Ascending aorta (tissue), 2 donors: ENCODE data around the gene TMPRSS6. TPM values are rescaled to one million over a fixed set of nuclear protein-coding genes. Genes with fewer than 3 reads are reported as not detected.

Experiments used
- DNase-seq, 2 donors: peaks; one replicate each; pipeline ENCODE4 v3.0.0-alpha.2; 2019; ENCODE audit warnings: low spot score in 2 of 2
- H3K27ac ChIP-seq, 2 donors: fragments of 200-600 bp; sonication (generic); one replicate each; pipeline ENCODE4 v1.5.1; 2016 to 2017; ENCODE audit warnings: mild to moderate bottlenecking in 1 of 2
- H3K27me3 ChIP-seq: fragments of 200-600 bp; sonication (generic); one replicate; pipeline ENCODE4 v1.5.1; 2017
- H3K36me3 ChIP-seq, 2 donors: fragments of 200-600 bp; sonication (generic); one replicate each; pipeline ENCODE4 v1.5.1; 2016
- H3K4me1 ChIP-seq, 2 donors: fragments of 200-600 bp; sonication (generic); one replicate each; pipeline ENCODE4 v1.5.1; 2016 to 2017; ENCODE audit warnings: mild to moderate bottlenecking in 1 of 2
- H3K4me3 ChIP-seq, 2 donors: fragments of 200-600 bp; sonication (generic); one replicate each; pipeline ENCODE4 v1.5.1; 2016 to 2017; ENCODE audit warnings: mild to moderate bottlenecking in 1 of 2
- H3K9me3 ChIP-seq, 2 donors: fragments of 200-600 bp; sonication (generic); one replicate each; pipeline ENCODE4 v1.5.1; 2016
- CTCF ChIP-seq, 3 experiments: fragments of 200-600 bp in 2 of 3; fragments of 450-650 bp in 1 of 3; sonication (generic) in 2 of 3; IDR thresholded peaks; one replicate each; pipeline ENCODE4 v1.5.1; 2016 to 2019; ENCODE audit warnings: antibody characterized with exemption in 3 of 3, mild to moderate bottlenecking in 1 of 3, moderate library complexity in 1 of 3
- intact Hi-C: fragments of 100-400 bp; cut with DNase I; formaldehyde crosslinking; loops from one replicate; pipeline ENCODE4 v1.15.1; 2023
- total RNA-seq: library from RNA; depleted of rRNA; stranded (reverse); fragments of >200 nt; gene quantifications from one replicate; pipeline ENCODE4 v1.1.0, GENCODE V29; 2016

TMPRSS6 gene
- total RNA-seq = not detected

- H3K27me3 ChIP-seq = no peaks in the 10 kb centered on the region
- intact Hi-C loops = no loop called here
- no peak for TF ChIP-seq CTCF (IDR thresholded peaks at IDR 0.05)
- no peaks in the 10 kb centered on the region for H3K36me3 ChIP-seq
- H3K4me1 ChIP-seq = no peaks in the 10 kb centered on the region
- no peak within 1 kb of the TSS for H3K4me3 ChIP-seq
- H3K9me3 ChIP-seq = no peaks in the 10 kb centered on the region
- H3K27ac ChIP-seq = no peak within 1 kb of the TSS
- no peak for DNase-seq
Observed at GRCh38 chr22:37109242-37109917, at the start of gene TMPRSS6. TMPRSS6 (minus strand) TSS chr22:37109713; CDS start chr22:37103417, 6,296 bp downstream.

GRCh38 chr22:37158963-37159290 is 49.4 kb upstream of the TMPRSS6 start:
- intact Hi-C loops = no loop called here
- no peak overlapping the region for H3K27ac ChIP-seq

GRCh38 chr22:37157516-37158285 is 48.2 kb upstream of the TMPRSS6 start:
- TF ChIP-seq CTCF (IDR thresholded peaks at IDR 0.05) = no peak
- no peak overlapping the region for H3K27ac ChIP-seq
- H3K4me3 ChIP-seq = no peak overlapping the region
- intact Hi-C loops = no loop called here
- DNase-seq = no peak
- H3K9me3 ChIP-seq = peaks cover 0 to 4% of the 10 kb centered on the region in 2 donors
- no peaks in the 10 kb centered on the region for H3K27me3 ChIP-seq
- H3K4me1 ChIP-seq = no peaks in the 10 kb centered on the region
- H3K36me3 ChIP-seq = no peaks in the 10 kb centered on the region

More at GRCh38 chr22:37158963-37159290, 49.4 kb upstream of the TMPRSS6 start:
- Histone ChIP-seq H3K4me3 (no peak overlapping the region), H3K27me3 (no peaks in the 10 kb centered on the region), H3K36me3 (no peaks in the 10 kb centered on the region), H3K9me3 (peaks cover 0 to 4% of the 10 kb centered on the region in 2 donors), H3K4me1 (no peaks in the 10 kb centered on the region)
- no peak for TF ChIP-seq CTCF (IDR thresholded peaks at IDR 0.05)
- no peak for DNase-seq

- Histone ChIP-seq H3K27me3 (no peaks in the 10 kb centered on the region), H3K4me1 (no peaks in the 10 kb centered on the region), H3K4me3 (no peak overlapping the region), H3K36me3 (no peaks in the 10 kb centered on the region), H3K9me3 (peaks cover 0 to 4% of the 10 kb centered on the region in 2 donors), H3K27ac (no peak overlapping the region)
- intact Hi-C loops = no loop called here
- no peak for DNase-seq
- no peak for TF ChIP-seq CTCF (IDR thresholded peaks at IDR 0.05)
Observed at GRCh38 chr22:37156686-37157435, 47.3 kb upstream of the TMPRSS6 start.

- no peaks in the 10 kb centered on the region for H3K27me3 ChIP-seq
Observed at GRCh38 chr22:37155971-37156370, 46.5 kb upstream of the TMPRSS6 start.

More at GRCh38 chr22:37155971-37156370, 46.5 kb upstream of the TMPRSS6 start:
- intact Hi-C loops = no loop called here
- Histone ChIP-seq H3K36me3 (no peaks in the 10 kb centered on the region), H3K4me1 (no peaks in the 10 kb centered on the region), H3K9me3 (peaks cover 0 to 13% of the 10 kb centered on the region in 2 donors), H3K4me3 (no peak overlapping the region), H3K27ac (no peak overlapping the region)
- no peak for DNase-seq
- TF ChIP-seq CTCF (IDR thresholded peaks at IDR 0.05) = no peak
